PFSK-1 (cell line): ENCODE results near the gene ZZZ3.

Experiments used
- FOXP2 ChIP-seq: optimal IDR thresholded peaks from 2 replicates; pipeline ENCODE3; 2011; ENCODE audit warnings: borderline replicate concordance, control low read depth, inconsistent platforms; ENCODE audit not compliant: insufficient read depth; ENCODE audit errors: extremely low read length, extremely low read depth
- POLR2AphosphoS5 ChIP-seq: IDR thresholded peaks from 2 replicates; pipeline ENCODE4 v1.6.1; 2012; ENCODE audit warnings: low read depth, mild to moderate bottlenecking, control low read depth, low read length, moderate library complexity
- REST ChIP-seq, 2 experiments: IDR thresholded peaks; 2 replicates each; pipeline versions ENCODE4 v1.6.1 to v1.8.0; 2011 to 2012; ENCODE audit warnings: low read depth in 2 of 2, low read length in 2 of 2, control low read depth in 1 of 2, inconsistent platforms in 1 of 2, mild to moderate bottlenecking in 1 of 2, moderate library complexity in 1 of 2; ENCODE audit not compliant: insufficient read depth in 1 of 2
- SIN3A ChIP-seq: IDR thresholded peaks from 2 replicates; pipeline ENCODE4 v1.6.1; 2012; ENCODE audit warnings: mild to moderate bottlenecking, low read length, moderate library complexity, borderline replicate concordance; ENCODE audit not compliant: insufficient read depth
- TAF1 ChIP-seq: IDR thresholded peaks from 2 replicates; pipeline ENCODE4 v1.6.1; 2012; ENCODE audit warnings: low read length, control low read depth, borderline replicate concordance; ENCODE audit not compliant: insufficient read depth

Gene ZZZ3

DNA sequence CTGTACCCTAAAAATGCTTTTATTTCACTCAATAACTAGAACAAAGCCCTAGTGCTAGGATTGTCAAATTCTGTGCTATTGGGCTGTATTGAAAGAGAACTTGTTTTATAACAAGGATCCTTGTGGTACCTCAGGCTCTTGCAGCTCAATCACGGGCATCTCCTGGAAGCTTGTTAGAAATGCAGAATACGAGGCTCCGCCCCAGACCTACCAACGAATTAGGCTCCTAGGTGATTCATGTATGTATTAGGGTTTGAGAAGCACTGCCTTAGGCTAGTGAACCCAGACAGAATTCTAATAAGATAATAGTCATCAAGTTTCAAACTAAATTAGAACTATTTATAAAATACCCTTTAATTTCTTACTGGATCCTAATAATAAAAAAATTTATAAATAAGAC is 45.6 kb downstream of the ZZZ3 start:
- no peak for TF ChIP-seq POLR2AphosphoS5
- TF ChIP-seq SIN3A, result no peak
- TF ChIP-seq REST (IDR thresholded peaks at IDR 0.05; ENCODE audit: insufficient read depth in 1 of 2, low read depth in 2 of 2, low read length in 2 of 2), result no peak
- TF ChIP-seq TAF1, result no peak
- TF ChIP-seq FOXP2, result no peak
